NCI-H748 treated with DMSO at 0.1 percent for 48 hours (cell line): ENCODE data around the gene SAMD4A.

Experiments used
- DNase-seq: peaks from one replicate; lab custom pipeline; 2025; lab: John Stamatoyannopoulos, UW

The SAMD4A gene

GRCh38 chr14:54805445-54806322, 238.8 kb downstream of the SAMD4A start:
- peak; percentile 66 for DNase-seq

- no peak for DNase-seq
Measured at GRCh38 chr14:54806616-54807015, 239.7 kb downstream of the SAMD4A start.

- no peak for DNase-seq
Measured at GRCh38 chr14:54807428-54807827, 240.5 kb downstream of the SAMD4A start.

GRCh38 chr14:54807881-54808280, 241.0 kb downstream of the SAMD4A start:
- no peak for DNase-seq

- DNase-seq, result no peak
Measured at GRCh38 chr14:54808326-54809161, 241.6 kb downstream of the SAMD4A start.

- no peak for DNase-seq
Measured at GRCh38 chr14:54809767-54810166, 242.8 kb downstream of the SAMD4A start.

- no peak for DNase-seq
Measured at GRCh38 chr14:54812617-54813016, 245.7 kb downstream of the SAMD4A start.

GRCh38 chr14:54813081-54813480, 246.2 kb downstream of the SAMD4A start:
- DNase-seq, result no peak

GRCh38 chr14:54814076-54814475, 247.1 kb downstream of the SAMD4A start:
- DNase-seq, result no peak

- DNase-seq, result no peak
Measured at GRCh38 chr14:54815016-54815415, 248.1 kb downstream of the SAMD4A start.

- no peak for DNase-seq
Measured at GRCh38 chr14:54815515-54815914, 248.6 kb downstream of the SAMD4A start.

- DNase-seq, result no peak
Measured at GRCh38 chr14:54816450-54816849, 249.5 kb downstream of the SAMD4A start.

- no peak for DNase-seq
Measured at GRCh38 chr14:54817506-54817905, 250.6 kb downstream of the SAMD4A start.

- peak; percentile 86 for DNase-seq
Measured at GRCh38 chr14:54818201-54819133, 251.5 kb downstream of the SAMD4A start.

- no peak for DNase-seq
Measured at GRCh38 chr14:54822685-54823084, 255.8 kb downstream of the SAMD4A start.

- no peak for DNase-seq
Measured at GRCh38 chr14:54823757-54824549, 257.0 kb downstream of the SAMD4A start.

GRCh38 chr14:54828037-54828436, 261.1 kb downstream of the SAMD4A start:
- no peak for DNase-seq

- no peak for DNase-seq
Measured at GRCh38 chr14:54829486-54830224, 262.7 kb downstream of the SAMD4A start.

- no peak for DNase-seq
Measured at GRCh38 chr14:54830650-54831049, 263.7 kb downstream of the SAMD4A start.

- DNase-seq, result no peak
Measured at GRCh38 chr14:54834081-54834480, 267.2 kb downstream of the SAMD4A start.
